NCI-H526 (cell line): ENCODE results near the gene YPEL2.

ENCODE experiments used
- DNase-seq, 2 experiments: peaks; one replicate each; lab custom pipeline; 2025; lab: John Stamatoyannopoulos, UW

The YPEL2 gene

DNA sequence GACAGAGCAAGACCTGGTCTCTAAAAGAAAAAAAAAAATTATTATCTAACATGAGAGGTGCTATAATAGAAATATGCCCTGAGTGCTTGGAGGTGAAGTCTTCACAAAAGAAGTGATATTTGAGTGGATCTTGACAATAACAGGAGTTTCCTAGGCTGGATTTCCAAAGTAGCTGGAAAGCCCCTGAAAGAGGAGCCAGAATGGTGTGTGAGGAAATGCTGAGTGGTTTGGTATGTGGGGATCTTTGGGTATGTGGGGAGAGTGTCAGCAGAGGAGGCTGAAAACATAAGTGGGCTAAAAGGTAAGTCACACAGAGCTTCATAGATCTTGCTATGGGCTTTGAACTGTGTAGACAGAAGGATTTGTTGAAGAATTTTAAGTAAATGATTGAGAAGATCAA lies 100.1 kb downstream of the YPEL2 start:
- DNase-seq: no peak

GRCh38 chr17:59432657-59433056 lies 101.2 kb downstream of the YPEL2 start:
- no peak for DNase-seq

DNA sequence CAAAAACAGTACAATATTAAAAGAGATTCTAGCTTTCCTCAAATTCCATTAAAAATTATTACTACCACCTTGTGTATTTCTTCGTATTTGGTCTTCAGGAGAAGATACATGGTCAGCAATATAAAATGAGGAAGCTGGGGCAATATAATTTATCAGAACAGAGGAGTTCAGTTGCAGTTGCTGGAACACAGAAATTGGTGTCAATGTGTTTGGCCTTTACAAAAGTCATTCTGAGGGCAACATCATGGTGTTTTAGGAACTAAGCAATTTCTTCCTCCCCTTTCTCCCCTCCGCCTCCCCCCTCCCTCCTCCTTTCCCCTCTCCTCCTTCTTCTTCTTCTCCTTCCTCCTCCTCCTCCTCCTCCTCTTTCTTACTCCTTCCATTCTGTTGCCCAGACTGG lies 102.1 kb downstream of the YPEL2 start:
- no peak for DNase-seq

- DNase-seq: no peak
These were observed 103.0 kb downstream of the YPEL2 start for GRCh38 chr17:59434429-59434828.

DNA sequence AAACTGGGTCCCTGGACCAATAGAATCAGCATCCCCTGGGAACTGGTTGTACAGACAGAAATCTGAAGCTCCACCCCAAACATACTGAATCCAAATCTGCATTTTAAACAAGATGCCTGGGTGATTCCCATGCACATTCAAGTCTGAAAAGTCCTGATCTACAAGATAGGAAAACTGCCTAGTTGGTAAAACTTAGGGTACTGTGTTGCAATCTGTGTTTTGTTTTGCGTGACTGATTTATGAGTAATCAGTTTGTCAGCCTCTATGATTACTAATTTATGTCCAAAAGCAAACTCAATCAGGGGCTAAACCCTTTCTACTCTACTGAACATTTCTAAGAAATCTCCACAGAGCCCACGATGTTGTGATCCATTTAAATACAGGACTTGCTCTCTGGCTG lies 103.8 kb downstream of the YPEL2 start:
- peak; percentile 18 to 23 for DNase-seq

GRCh38 chr17:59436900-59437299 lies 105.4 kb downstream of the YPEL2 start:
- DNase-seq: no peak

GRCh38 chr17:59437791-59438281 lies 106.4 kb downstream of the YPEL2 start:
- no peak for DNase-seq

DNA sequence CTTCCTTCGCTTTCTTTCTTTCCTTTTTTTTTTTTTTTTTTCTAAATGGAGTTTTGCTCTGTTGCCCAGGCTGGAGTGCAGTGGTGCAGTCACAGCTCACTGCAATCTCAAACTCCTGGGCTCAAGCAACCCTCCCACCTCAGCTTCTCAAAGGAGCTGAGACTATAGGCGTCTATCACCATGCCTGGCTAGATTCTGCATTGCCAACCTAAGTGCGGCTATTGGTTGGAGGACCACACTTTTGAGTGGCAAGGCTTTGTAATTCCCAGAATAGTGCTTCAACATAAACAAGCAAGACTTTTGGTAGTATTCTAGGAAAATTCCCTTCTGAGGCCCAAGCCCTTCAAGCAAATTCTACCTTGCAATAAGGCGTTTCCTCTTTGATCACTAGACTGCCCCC lies 107.8 kb downstream of the YPEL2 start:
- DNase-seq: peak; percentile 74 to 75

DNA sequence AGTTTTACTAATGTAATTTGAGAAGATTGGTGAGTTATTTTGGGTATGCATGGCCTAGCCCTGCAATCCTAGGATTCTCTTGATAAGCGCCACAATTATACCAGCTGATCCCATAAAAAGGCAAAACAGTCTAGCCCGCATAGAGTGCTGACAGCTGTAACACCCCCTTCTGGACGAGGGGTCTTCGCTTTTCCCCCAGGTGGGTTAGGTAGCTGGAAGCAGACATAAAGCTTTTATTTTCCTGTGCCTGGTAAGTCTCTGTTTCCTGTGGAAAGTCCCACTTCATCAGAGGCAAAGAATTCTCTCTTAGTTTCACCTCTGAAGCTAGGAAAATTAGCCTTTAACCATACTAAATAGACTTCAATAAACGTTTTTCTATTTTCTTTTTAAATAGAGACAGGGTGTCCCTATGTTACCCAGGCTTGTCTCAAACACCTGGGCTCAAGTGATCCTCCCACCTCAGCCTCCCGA lies 108.3 kb downstream of the YPEL2 start:
- peak in 1 of 2 experiments; percentile 75 for DNase-seq

- peak; percentile 90 to 95 for DNase-seq
These were observed 109.5 kb downstream of the YPEL2 start for GRCh38 chr17:59440757-59441463.

DNA sequence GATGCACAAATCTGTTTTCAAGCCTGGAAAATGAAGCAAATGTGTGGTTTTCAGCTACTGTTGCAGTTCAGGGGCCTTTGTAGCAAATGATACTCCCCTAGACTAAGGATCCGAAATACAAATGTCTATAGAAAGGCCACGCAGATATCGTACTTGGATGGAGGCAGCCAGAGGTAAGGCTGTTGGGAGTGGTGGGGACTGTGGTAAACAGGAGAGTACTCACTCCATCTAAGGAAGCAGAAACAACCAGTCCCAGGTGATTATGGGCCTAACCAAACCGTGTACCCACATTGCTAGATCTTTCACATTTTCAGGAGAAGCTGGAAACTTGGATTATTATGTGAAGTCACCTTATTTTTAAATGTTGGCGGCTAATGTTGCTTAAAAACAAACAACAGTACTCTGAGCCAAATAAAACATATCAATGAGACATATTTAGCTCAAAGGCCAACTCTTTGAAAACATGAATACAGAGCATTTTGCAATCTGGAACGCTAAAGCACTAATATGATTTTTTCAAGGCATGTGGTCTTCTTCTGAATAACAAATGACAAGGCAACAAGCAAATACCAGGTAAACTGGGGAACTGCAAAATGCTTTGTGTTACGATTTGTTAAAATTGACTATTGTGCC lies 110.1 kb downstream of the YPEL2 start:
- DNase-seq: no peak

- DNase-seq: no peak
These were observed 111.7 kb downstream of the YPEL2 start for GRCh38 chr17:59443106-59443505.
